Measurements from ENCODE around the gene RUNX1.
"Not testable (repeated sequence)": the region's sequence is repeated elsewhere in the genome, so short reads cannot be mapped to it uniquely, and the experiment has no call there.

The RUNX1 gene

GRCh38 chr21:35015435-35016024 lies 33.6 kb downstream of the RUNX1 start:
- DNase-seq: peak; percentile 54

- DNase-seq: no peak
Observed at GRCh38 chr21:35014302-35015041, 34.6 kb downstream of the RUNX1 start.

GRCh38 chr21:35011681-35012080 lies 37.4 kb downstream of the RUNX1 start:
- DNase-seq: no peak

GRCh38 chr21:35010447-35010846 lies 38.7 kb downstream of the RUNX1 start:
- DNase-seq: no peak

- no peak for DNase-seq
Observed at GRCh38 chr21:35007348-35007747, 41.8 kb downstream of the RUNX1 start.

GRCh38 chr21:35006771-35007170 lies 42.3 kb downstream of the RUNX1 start:
- DNase-seq: no peak

GRCh38 chr21:35006248-35006647 lies 42.9 kb downstream of the RUNX1 start:
- DNase-seq: no peak

- no peak for DNase-seq
Observed at GRCh38 chr21:35005560-35006224, 43.4 kb downstream of the RUNX1 start.

GRCh38 chr21:35005077-35005476 lies 44.0 kb downstream of the RUNX1 start:
- no peak for DNase-seq

GRCh38 chr21:35004314-35004713 lies 44.8 kb downstream of the RUNX1 start:
- no peak for DNase-seq

- DNase-seq: no peak
Observed at GRCh38 chr21:35002879-35003722, 46.0 kb downstream of the RUNX1 start.

GRCh38 chr21:34999397-34999941 lies 49.6 kb downstream of the RUNX1 start:
- no peak for DNase-seq

- no peak for DNase-seq
Observed at GRCh38 chr21:34998176-34998575, 50.9 kb downstream of the RUNX1 start.

- DNase-seq: no peak
Observed at GRCh38 chr21:34997294-34997693, 51.8 kb downstream of the RUNX1 start.

GRCh38 chr21:34996304-34997101 lies 52.6 kb downstream of the RUNX1 start:
- DNase-seq: peak; percentile 51

- no peak for DNase-seq
Observed at GRCh38 chr21:34995979-34996303, 53.2 kb downstream of the RUNX1 start.

- no peak for DNase-seq
Observed at GRCh38 chr21:34994766-34995631, 54.1 kb downstream of the RUNX1 start.

- not testable (repeated sequence) for DNase-seq
Observed at GRCh38 chr21:34993521-34993921, 55.6 kb downstream of the RUNX1 start.

- DNase-seq: no peak
Observed at GRCh38 chr21:34992736-34993398, 56.2 kb downstream of the RUNX1 start.

- no peak for DNase-seq
Observed at GRCh38 chr21:34992180-34992579, 56.9 kb downstream of the RUNX1 start.
